Stomach (tissue), 9 donors: ENCODE results near the gene FAT2. TPM values are rescaled to one million over a fixed set of nuclear protein-coding genes. Genes with fewer than 3 reads are reported as not detected.

Experiments
- DNase-seq, 2 donors: peaks; one replicate each; pipeline versions ENCODE4 v3.0.0 to v3.0.0-alpha.2; 2013 to 2019
- H3K27ac ChIP-seq, 5 donors: fragments of 200-600 bp in 4 of 5; sonication (generic) in 4 of 5; one replicate each; pipeline ENCODE4 v1.5.1; 2013 to 2019; ENCODE audit warnings: mild to moderate bottlenecking in 1 of 5, moderate library complexity in 1 of 5
- H3K27me3 ChIP-seq, 3 donors: fragments of 200-600 bp; sonication (generic); one replicate each; pipeline ENCODE4 v1.5.1; 2017 to 2019; ENCODE audit warnings: mixed run types in 1 of 3
- H3K36me3 ChIP-seq, 4 donors: fragments of 200-600 bp; sonication (generic); 1 replicate in 3 of 4; 2 replicates in 1 of 4; pipeline ENCODE4 v1.5.1; 2016 to 2019
- H3K4me1 ChIP-seq, 4 donors: fragments of 200-600 bp; sonication (generic); one replicate each; pipeline ENCODE4 v1.5.1; 2016 to 2019
- H3K4me3 ChIP-seq, 4 donors: fragments of 200-600 bp; sonication (generic) in 3 of 4; one replicate each; pipeline ENCODE4 v1.5.1; 2016 to 2019; ENCODE audit warnings: mild to moderate bottlenecking in 1 of 4
- H3K9me3 ChIP-seq, 4 donors: fragments of 200-600 bp; sonication (generic); one replicate each; pipeline ENCODE4 v1.5.1; 2016 to 2019
- CTCF ChIP-seq, 7 experiments: fragments of 450-650 bp in 4 of 7; fragments of 200-600 bp in 3 of 7; sonication (generic) in 3 of 7; IDR thresholded peaks; one replicate each; pipeline ENCODE4 v1.5.1; 2016 to 2019; ENCODE audit warnings: antibody characterized with exemption in 7 of 7, control low read depth in 2 of 7, mild to moderate bottlenecking in 1 of 7
- EP300 ChIP-seq: sonication (generic); formaldehyde crosslinking; IDR thresholded peaks from one replicate; pipeline ENCODE4 v1.6.1; 2017; ENCODE audit warnings: antibody characterized with exemption
- POLR2A ChIP-seq, 4 donors: fragments of 450-650 bp; IDR thresholded peaks; one replicate each; pipeline ENCODE4 v1.6.1; 2016; ENCODE audit warnings: antibody characterized with exemption in 4 of 4, control low read depth in 2 of 4, mild to moderate bottlenecking in 1 of 4, moderate library complexity in 1 of 4
- POLR2AphosphoS5 ChIP-seq, 3 donors: sonication (generic); formaldehyde crosslinking; IDR thresholded peaks; one replicate each; pipeline ENCODE4 v1.6.1; 2016; ENCODE audit warnings: antibody characterized with exemption in 3 of 3
- WGBS, 5 donors: extraction: QIAGEN DNeasy Blood & Tissue Kit in 3 of 5; methylation state at CpG; one replicate each; pipeline versions ENCODE4 v1.1.5 to v1.1.7; 2013 to 2018; 5-methylcytosine and 5-hydroxymethylcytosine counted together
- intact Hi-C: fragments of 100-400 bp; cut with DNase I; formaldehyde crosslinking; loops from one replicate; pipeline ENCODE4 v1.15.1; 2023; ENCODE audit warnings: low total_unique reads
- polyA plus RNA-seq, 3 donors: library from polyadenylated mRNA; stranded (reverse); fragments of 200-250 nt; gene quantifications; one replicate each; pipeline ENCODE4 v1.2.3, GENCODE V29; 2013
- total RNA-seq, 5 donors: library from RNA; depleted of rRNA; stranded (reverse); fragments of >200 nt; gene quantifications; one replicate each; pipeline versions ENCODE4 v1.1.0 to v1.2.3, GENCODE V29; 2014 to 2016
- donor health status: healthy with polysubstance abuse.
- donor health status: Bipolar disorder and iron deficiency.
- donor health status: healthy.

FAT2 gene
- total and polyA plus RNA-seq, 8 donors, result 0.18 to 16.8 (median 2.5) TPM; not detected in 4

GRCh38 chr5:151602806-151603205, 11.7 kb upstream of the FAT2 start:
- peaks cover 0 to 10% (median 0%) of the 10 kb centered on the region in 3 donors for H3K27me3 ChIP-seq
- H3K4me3 ChIP-seq, result no peak overlapping the region
- TF ChIP-seq POLR2AphosphoS5 (IDR thresholded peaks at IDR 0.05), result no peak
- no peak for TF ChIP-seq EP300
- no peak for TF ChIP-seq CTCF (IDR thresholded peaks at IDR 0.05)
- no peak for TF ChIP-seq POLR2A (IDR thresholded peaks at IDR 0.05)
- intact Hi-C loops, result no loop called here
- no peak for DNase-seq
- no peaks in the 10 kb centered on the region for H3K9me3 ChIP-seq
- H3K4me1 ChIP-seq, result no peaks in the 10 kb centered on the region
- no peaks in the 10 kb centered on the region for H3K36me3 ChIP-seq
- H3K27ac ChIP-seq, result no peak overlapping the region

GRCh38 chr5:151601391-151601790, 10.3 kb upstream of the FAT2 start:
- 71 to 85% (median 77%) methylated on average over 4 of the region's 4 CpGs for WGBS, 5 donors
- TF ChIP-seq POLR2A (IDR thresholded peaks at IDR 0.05) (no peak), CTCF (IDR thresholded peaks at IDR 0.05) (no peak), EP300 (no peak), POLR2AphosphoS5 (IDR thresholded peaks at IDR 0.05) (no peak)
- Histone ChIP-seq H3K27me3 (peaks cover 0 to 10% (median 0%) of the 10 kb centered on the region in 3 donors), H3K9me3 (no peaks in the 10 kb centered on the region), H3K36me3 (no peaks in the 10 kb centered on the region), H3K4me3 (no peak overlapping the region), H3K4me1 (no peaks in the 10 kb centered on the region), H3K27ac (no peak overlapping the region)
- intact Hi-C loops, result no loop called here
- DNase-seq, result no peak

GRCh38 chr5:151600069-151600665, 9.0 kb upstream of the FAT2 start:
- Histone ChIP-seq H3K27me3 (peaks cover 0 to 15% (median 0%) of the 10 kb centered on the region in 3 donors), H3K27ac (no peak overlapping the region), H3K4me1 (no peaks in the 10 kb centered on the region), H3K4me3 (no peak overlapping the region), H3K9me3 (no peaks in the 10 kb centered on the region), H3K36me3 (no peaks in the 10 kb centered on the region)
- WGBS, 5 donors, result 90 to 92% (median 91%) methylated on average over 3 of the region's 3 CpGs
- TF ChIP-seq CTCF (IDR thresholded peaks at IDR 0.05), result no peak
- TF ChIP-seq POLR2A (IDR thresholded peaks at IDR 0.05), result no peak
- TF ChIP-seq EP300, result no peak
- no peak for TF ChIP-seq POLR2AphosphoS5 (IDR thresholded peaks at IDR 0.05)
- intact Hi-C loops, result no loop called here
- DNase-seq, result no peak

- 43 to 72% (median 68%) methylated on average over 2 of the region's 2 CpGs for WGBS, 5 donors
These were observed 7.9 kb upstream of the FAT2 start for GRCh38 chr5:151598984-151599383.

More at GRCh38 chr5:151598984-151599383, 7.9 kb upstream of the FAT2 start:
- DNase-seq, result no peak
- Histone ChIP-seq H3K4me3 (no peak overlapping the region), H3K4me1 (no peaks in the 10 kb centered on the region), H3K9me3 (no peaks in the 10 kb centered on the region), H3K36me3 (no peaks in the 10 kb centered on the region), H3K27ac (no peak overlapping the region), H3K27me3 (peaks cover 0 to 8% (median 0%) of the 10 kb centered on the region in 3 donors)
- TF ChIP-seq EP300 (no peak), POLR2A (IDR thresholded peaks at IDR 0.05) (no peak), CTCF (IDR thresholded peaks at IDR 0.05) (no peak), POLR2AphosphoS5 (IDR thresholded peaks at IDR 0.05) (no peak)
- intact Hi-C loops, result no loop called here
